NOMO-1 treated with DMSO at 0.1 percent for 48 hours (cell line): ENCODE data around the gene PLA2G2D.

Experiments used
- DNase-seq: peaks from one replicate; lab custom pipeline; 2025; ENCODE audit not compliant: unreplicated experiment; lab: John Stamatoyannopoulos, UW

PLA2G2D gene

GRCh38 chr1:20089328-20090077, 29.8 kb downstream of the PLA2G2D start:
- DNase-seq: no peak

GRCh38 chr1:20087668-20088067, 31.7 kb downstream of the PLA2G2D start:
- DNase-seq: no peak

- DNase-seq: no peak
Observed at GRCh38 chr1:20086800-20087199, 32.5 kb downstream of the PLA2G2D start.

- no peak for DNase-seq
Observed at GRCh38 chr1:20083178-20083944, 36.0 kb downstream of the PLA2G2D start.

GRCh38 chr1:20082772-20083171, 36.6 kb downstream of the PLA2G2D start:
- no peak for DNase-seq

- DNase-seq: no peak
Observed at GRCh38 chr1:20081353-20081810, 38.0 kb downstream of the PLA2G2D start.

GRCh38 chr1:20080441-20081352, 38.6 kb downstream of the PLA2G2D start:
- DNase-seq: peak; percentile 70

GRCh38 chr1:20079661-20080305, 39.6 kb downstream of the PLA2G2D start:
- DNase-seq: no peak

- DNase-seq: no peak
Observed at GRCh38 chr1:20078711-20079110, 40.6 kb downstream of the PLA2G2D start.

GRCh38 chr1:20078171-20078651, 41.1 kb downstream of the PLA2G2D start:
- no peak for DNase-seq

GRCh38 chr1:20076710-20077461, 42.5 kb downstream of the PLA2G2D start:
- DNase-seq: no peak

- no peak for DNase-seq
Observed at GRCh38 chr1:20076223-20076622, 43.1 kb downstream of the PLA2G2D start.

GRCh38 chr1:20075345-20075744, 44.0 kb downstream of the PLA2G2D start:
- DNase-seq: no peak

GRCh38 chr1:20074725-20075171, 44.6 kb downstream of the PLA2G2D start:
- no peak for DNase-seq

GRCh38 chr1:20074055-20074724, 45.1 kb downstream of the PLA2G2D start:
- no peak for DNase-seq

GRCh38 chr1:20073256-20073655, 46.1 kb downstream of the PLA2G2D start:
- no peak for DNase-seq

GRCh38 chr1:20072771-20073170, 46.6 kb downstream of the PLA2G2D start:
- DNase-seq: no peak

GRCh38 chr1:20071416-20071815, 47.9 kb downstream of the PLA2G2D start:
- DNase-seq: no peak

- no peak for DNase-seq
Observed at GRCh38 chr1:20070357-20070756, 49.0 kb downstream of the PLA2G2D start.
